Stomach (tissue), 9 donors: ENCODE results near the gene P2RY12. TPM values are rescaled to one million over a fixed set of nuclear protein-coding genes. Genes with fewer than 3 reads are reported as not detected.

Experiments
- DNase-seq, 2 donors: peaks; one replicate each; pipeline versions ENCODE4 v3.0.0 to v3.0.0-alpha.2; 2013 to 2019
- H3K27ac ChIP-seq, 5 donors: fragments of 200-600 bp in 4 of 5; sonication (generic) in 4 of 5; one replicate each; pipeline ENCODE4 v1.5.1; 2013 to 2019; ENCODE audit warnings: mild to moderate bottlenecking in 1 of 5, moderate library complexity in 1 of 5
- H3K27me3 ChIP-seq, 3 donors: fragments of 200-600 bp; sonication (generic); one replicate each; pipeline ENCODE4 v1.5.1; 2017 to 2019; ENCODE audit warnings: mixed run types in 1 of 3
- H3K36me3 ChIP-seq, 4 donors: fragments of 200-600 bp; sonication (generic); 1 replicate in 3 of 4; 2 replicates in 1 of 4; pipeline ENCODE4 v1.5.1; 2016 to 2019
- H3K4me1 ChIP-seq, 4 donors: fragments of 200-600 bp; sonication (generic); one replicate each; pipeline ENCODE4 v1.5.1; 2016 to 2019
- H3K4me3 ChIP-seq, 4 donors: fragments of 200-600 bp; sonication (generic) in 3 of 4; one replicate each; pipeline ENCODE4 v1.5.1; 2016 to 2019; ENCODE audit warnings: mild to moderate bottlenecking in 1 of 4
- H3K9me3 ChIP-seq, 4 donors: fragments of 200-600 bp; sonication (generic); one replicate each; pipeline ENCODE4 v1.5.1; 2016 to 2019
- EP300 ChIP-seq: sonication (generic); formaldehyde crosslinking; IDR thresholded peaks from one replicate; pipeline ENCODE4 v1.6.1; 2017; ENCODE audit warnings: antibody characterized with exemption
- POLR2A ChIP-seq, 4 donors: fragments of 450-650 bp; IDR thresholded peaks; one replicate each; pipeline ENCODE4 v1.6.1; 2016; ENCODE audit warnings: antibody characterized with exemption in 4 of 4, control low read depth in 2 of 4, mild to moderate bottlenecking in 1 of 4, moderate library complexity in 1 of 4
- POLR2AphosphoS5 ChIP-seq, 3 donors: sonication (generic); formaldehyde crosslinking; IDR thresholded peaks; one replicate each; pipeline ENCODE4 v1.6.1; 2016; ENCODE audit warnings: antibody characterized with exemption in 3 of 3
- WGBS, 5 donors: extraction: QIAGEN DNeasy Blood & Tissue Kit in 3 of 5; methylation state at CpG; one replicate each; pipeline versions ENCODE4 v1.1.5 to v1.1.7; 2013 to 2018; 5-methylcytosine and 5-hydroxymethylcytosine counted together
- intact Hi-C: fragments of 100-400 bp; cut with DNase I; formaldehyde crosslinking; loops from one replicate; pipeline ENCODE4 v1.15.1; 2023; ENCODE audit warnings: low total_unique reads
- polyA plus RNA-seq, 3 donors: library from polyadenylated mRNA; stranded (reverse); fragments of 200-250 nt; gene quantifications; one replicate each; pipeline ENCODE4 v1.2.3, GENCODE V29; 2013
- total RNA-seq, 5 donors: library from RNA; depleted of rRNA; stranded (reverse); fragments of >200 nt; gene quantifications; one replicate each; pipeline versions ENCODE4 v1.1.0 to v1.2.3, GENCODE V29; 2014 to 2016
- TF ChIP-seq, protein P1 (sequence below), 7 experiments: fragments of 450-650 bp in 4 of 7; fragments of 200-600 bp in 3 of 7; sonication (generic) in 3 of 7; IDR thresholded peaks; one replicate each; pipeline ENCODE4 v1.5.1; 2016 to 2019; ENCODE audit warnings: antibody characterized with exemption in 7 of 7, control low read depth in 2 of 7, mild to moderate bottlenecking in 1 of 7
- donor health status: healthy with polysubstance abuse.
- donor health status: Bipolar disorder and iron deficiency.
- donor health status: healthy.

P2RY12 gene
- total and polyA plus RNA-seq, 8 donors: 0.40 to 4.8 (median 0.46) TPM; not detected in 3

DNA sequence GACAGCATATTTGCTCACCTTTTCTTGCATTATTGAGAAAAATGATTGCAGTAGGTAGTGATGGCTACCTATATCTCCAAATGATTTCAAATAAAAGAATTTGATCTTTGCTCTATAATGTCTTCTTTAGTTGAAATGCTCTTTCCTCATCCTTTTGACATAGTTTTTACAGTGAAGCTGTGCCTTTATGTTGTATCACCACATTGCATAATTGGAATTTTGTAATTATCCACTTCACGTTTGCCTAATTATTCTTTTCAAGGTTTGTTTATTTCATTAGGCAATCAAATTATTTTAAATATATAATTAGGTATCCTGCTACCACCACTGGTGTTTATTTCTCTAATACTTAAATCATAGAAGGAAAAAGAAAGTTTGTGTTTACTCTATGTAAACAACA is 33.9 kb downstream of the P2RY12 start:
- Histone ChIP-seq H3K27ac (peak overlapping the region in 1 of 5 donors; percentile 51), H3K9me3 (no peaks in the 10 kb centered on the region)
- WGBS, 5 donors: 52 to 71% (median 64%) methylated on average over 1 of the region's 1 CpG

DNA sequence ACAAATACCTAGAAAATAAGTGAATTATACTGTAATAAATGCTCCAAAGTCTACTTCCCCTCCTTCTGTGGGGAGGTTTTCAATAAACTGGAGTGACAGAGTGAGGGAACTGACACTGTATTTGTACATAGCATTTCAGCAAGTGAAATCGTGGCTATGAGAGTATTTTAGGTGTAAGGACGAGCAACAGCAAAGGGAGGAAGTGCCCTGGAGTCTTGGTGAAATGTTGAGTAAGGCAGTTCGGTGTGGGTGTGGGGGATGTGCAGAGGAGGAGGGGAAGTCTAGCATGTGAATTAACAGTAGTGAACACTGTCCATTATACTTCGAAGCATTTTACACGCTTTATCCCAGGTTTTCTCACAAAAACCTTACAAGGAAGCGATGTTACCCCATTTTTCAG is 37.1 kb downstream of the P2RY12 start:
- DNase-seq: peak in 1 of 2 donors; percentile 18
- no peak for TF ChIP-seq EP300
- TF ChIP-seq, protein P1, sequence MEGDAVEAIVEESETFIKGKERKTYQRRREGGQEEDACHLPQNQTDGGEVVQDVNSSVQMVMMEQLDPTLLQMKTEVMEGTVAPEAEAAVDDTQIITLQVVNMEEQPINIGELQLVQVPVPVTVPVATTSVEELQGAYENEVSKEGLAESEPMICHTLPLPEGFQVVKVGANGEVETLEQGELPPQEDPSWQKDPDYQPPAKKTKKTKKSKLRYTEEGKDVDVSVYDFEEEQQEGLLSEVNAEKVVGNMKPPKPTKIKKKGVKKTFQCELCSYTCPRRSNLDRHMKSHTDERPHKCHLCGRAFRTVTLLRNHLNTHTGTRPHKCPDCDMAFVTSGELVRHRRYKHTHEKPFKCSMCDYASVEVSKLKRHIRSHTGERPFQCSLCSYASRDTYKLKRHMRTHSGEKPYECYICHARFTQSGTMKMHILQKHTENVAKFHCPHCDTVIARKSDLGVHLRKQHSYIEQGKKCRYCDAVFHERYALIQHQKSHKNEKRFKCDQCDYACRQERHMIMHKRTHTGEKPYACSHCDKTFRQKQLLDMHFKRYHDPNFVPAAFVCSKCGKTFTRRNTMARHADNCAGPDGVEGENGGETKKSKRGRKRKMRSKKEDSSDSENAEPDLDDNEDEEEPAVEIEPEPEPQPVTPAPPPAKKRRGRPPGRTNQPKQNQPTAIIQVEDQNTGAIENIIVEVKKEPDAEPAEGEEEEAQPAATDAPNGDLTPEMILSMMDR (IDR thresholded peaks at IDR 0.05): no peak
- no peak for TF ChIP-seq POLR2A (IDR thresholded peaks at IDR 0.05)
- no peak for TF ChIP-seq POLR2AphosphoS5 (IDR thresholded peaks at IDR 0.05)
- no peaks in the 10 kb centered on the region for H3K27me3 ChIP-seq
- no peaks in the 10 kb centered on the region for H3K36me3 ChIP-seq
- no peaks in the 10 kb centered on the region for H3K9me3 ChIP-seq
- H3K27ac ChIP-seq: peak overlapping the region in 2 of 5 donors; percentile 47 to 72
- intact Hi-C loops: no loop called here
- peaks cover 0 to 7% (median 0%) of the 10 kb centered on the region in 4 donors for H3K4me1 ChIP-seq
- WGBS, 5 donors: 75 to 80% (median 78%) methylated on average over 6 of the region's 6 CpGs
- H3K4me3 ChIP-seq: no peak overlapping the region

More for the DNA sequence above, 33.9 kb downstream of the P2RY12 start:
- peaks cover 0 to 5% (median 0%) of the 10 kb centered on the region in 4 donors for H3K4me1 ChIP-seq
- no peaks in the 10 kb centered on the region for H3K36me3 ChIP-seq
- H3K27me3 ChIP-seq: no peaks in the 10 kb centered on the region
- TF ChIP-seq POLR2AphosphoS5 (IDR thresholded peaks at IDR 0.05): no peak
- no peak for TF ChIP-seq EP300
- TF ChIP-seq, protein P1 (IDR thresholded peaks at IDR 0.05): no peak
- TF ChIP-seq POLR2A (IDR thresholded peaks at IDR 0.05): no peak
- H3K4me3 ChIP-seq: no peak overlapping the region
- intact Hi-C loops: no loop called here
- no peak for DNase-seq

DNA sequence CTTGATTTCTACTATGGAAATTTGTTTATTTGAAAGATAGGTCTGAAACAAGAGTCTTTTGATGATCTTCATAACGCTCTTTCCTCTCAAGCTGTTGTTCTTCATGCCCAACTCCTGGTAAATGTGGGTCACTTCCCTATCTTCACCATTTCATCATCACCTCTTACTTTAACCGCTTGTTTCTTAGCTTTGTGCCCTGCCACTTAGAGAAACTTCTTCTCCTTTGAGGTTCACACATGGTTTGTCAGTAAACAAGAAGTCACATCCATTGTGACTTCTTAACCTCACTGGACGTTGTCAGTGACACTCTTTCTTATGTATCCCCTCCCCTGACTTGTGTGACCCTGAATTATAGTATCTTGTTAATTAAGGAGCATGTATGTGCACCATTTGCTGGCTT is 38.3 kb downstream of the P2RY12 start:
- whole genome bisulfite sequencing, 5 donors: 58 to 79% (median 74%) methylated on average over 3 of the region's 3 CpGs
- no peak overlapping the region for H3K4me3 ChIP-seq
- intact Hi-C loops: no loop called here
- no peaks in the 10 kb centered on the region for H3K27me3 ChIP-seq
- DNase-seq: no peak
- H3K9me3 ChIP-seq: no peaks in the 10 kb centered on the region
- peaks cover 0 to 7% (median 0%) of the 10 kb centered on the region in 4 donors for H3K4me1 ChIP-seq
- TF ChIP-seq POLR2A (IDR thresholded peaks at IDR 0.05): no peak
- TF ChIP-seq, protein P1 (IDR thresholded peaks at IDR 0.05): no peak
- no peak for TF ChIP-seq POLR2AphosphoS5 (IDR thresholded peaks at IDR 0.05)
- TF ChIP-seq EP300: no peak
- H3K36me3 ChIP-seq: no peaks in the 10 kb centered on the region
- peak overlapping the region in 2 of 5 donors; percentile 47 to 72 for H3K27ac ChIP-seq

DNA sequence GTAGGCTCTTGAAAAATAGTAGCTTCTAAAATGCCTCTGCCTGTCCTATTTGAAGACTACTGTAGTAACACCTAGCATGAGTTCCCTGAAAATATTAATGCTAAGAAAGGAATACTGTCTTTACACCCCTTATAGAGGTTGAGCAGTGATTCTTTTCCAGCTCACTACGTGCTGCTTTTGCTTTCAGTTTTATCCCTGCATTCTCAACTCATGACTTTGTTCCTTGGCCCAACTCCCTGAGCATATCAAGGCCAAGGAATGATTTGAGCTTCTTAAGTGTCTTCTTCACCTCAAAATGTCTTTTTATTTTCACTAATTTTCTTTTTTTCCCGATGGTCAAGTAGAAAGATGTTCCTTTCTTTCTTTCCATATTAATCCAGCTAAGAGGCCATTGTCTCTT is 38.7 kb downstream of the P2RY12 start:
- 42 to 69% (median 46%) methylated on average over 2 of the region's 2 CpGs for WGBS, 5 donors
- H3K36me3 ChIP-seq: no peaks in the 10 kb centered on the region
- H3K27ac ChIP-seq: peak overlapping the region in 3 of 5 donors; percentile 18 to 72 (median 47)
- no peaks in the 10 kb centered on the region for H3K9me3 ChIP-seq
- DNase-seq: peak in 1 of 2 donors; percentile 65
- intact Hi-C loops: no loop called here
- no peaks in the 10 kb centered on the region for H3K27me3 ChIP-seq
- peak overlapping the region in 1 of 4 donors; percentile 13 for H3K4me3 ChIP-seq
- H3K4me1 ChIP-seq: peaks cover 0 to 7% (median 0%) of the 10 kb centered on the region in 4 donors
- TF ChIP-seq POLR2AphosphoS5 (IDR thresholded peaks at IDR 0.05) (no peak), EP300 (no peak), POLR2A (IDR thresholded peaks at IDR 0.05) (no peak)
- TF ChIP-seq, protein P1 (IDR thresholded peaks at IDR 0.05): no peak
